ENCODE measurements around the gene CPEB1. TPM values are rescaled to one million over a fixed set of nuclear protein-coding genes. Genes with fewer than 3 reads are reported as not detected.
A peak's percentile ranks its signal among the peaks of the same experiment; 100 is the strongest.

CPEB1 gene
- total and polyA plus RNA-seq, 2 donors (not counting 1 experiment from before 2014, with no cell fraction given), result 0.19 to 0.62 TPM

GRCh38 chr15:82539691-82540054 lies 107.5 kb downstream of the CPEB1 start:
- H3K9ac ChIP-seq (ENCODE audit: low read length), result peak overlapping the region; percentile 86
- Mint-ChIP-seq H3K27ac (peak overlapping the region; percentile 98), H3K4me3 (peak overlapping the region; percentile 99), H3K4me1 (peaks cover 22% of the 10 kb centered on the region), H3K9me3 (ENCODE audit: insufficient read depth) (no peaks in the 10 kb centered on the region), H3K27me3 (peaks cover under 1% of the 10 kb centered on the region)
- H3K27ac ChIP-seq (ENCODE audit: low read length in 2 of 2), result peak overlapping the region; percentile 72 to 85
- ATAC-seq (ENCODE audit: low read depth) (peak; percentile 0), DNase-seq (no peak)
- peaks cover 0 to 7% (median 0%) of the 10 kb centered on the region in 4 experiments for H3K27me3 ChIP-seq (replicated peaks in 1 of 4; ENCODE audit: control extremely low read depth in 1 of 4, control insufficient read depth in 3 of 4, insufficient read depth in 4 of 4, low read length in 3 of 4)
- H3K4me1 ChIP-seq (ENCODE audit: control insufficient read depth in 2 of 2, insufficient read depth in 2 of 2, low read length in 2 of 2), result peaks cover 10 to 23% of the 10 kb centered on the region in 2 donors
- ChIA-PET POLR2A (interaction anchor here (0.5 to 2.3 kb wide), 6 partner anchors 9 to 527 kb away, joined by 5 to 17 read pairs (median 7); partner anchors contain the start of genes BTBD1, RAMAC and WHAMM), CTCF (interaction anchor here (0.7 to 6.0 kb wide), 9 partner anchors 8 to 528 kb away, joined by 3 to 52 read pairs (median 5); partner anchors contain the start of genes BTBD1, C15orf40 and RAMAC)
- peaks cover 0 to 31% of the 10 kb centered on the region in 2 experiments for H3K36me3 ChIP-seq (replicated peaks in 1 of 2; ENCODE audit: control extremely low read depth in 1 of 2, control insufficient read depth in 1 of 2, extremely low read depth in 1 of 2, insufficient read depth in 2 of 2, low read length in 1 of 2)
- H3K4me3 ChIP-seq (ENCODE audit: control extremely low read depth in 1 of 5, extremely low read depth in 1 of 5, insufficient read depth in 1 of 5, low read depth in 2 of 5, low read length in 4 of 5), result peak overlapping the region; percentile 66 to 93 (median 84)
- no peaks in the 10 kb centered on the region for H3K9me3 ChIP-seq (ENCODE audit: control extremely low read depth in 1 of 3, control insufficient read depth in 2 of 3, insufficient read depth in 1 of 3, low read length in 2 of 3)
- H4K20me1 ChIP-seq (ENCODE audit: control insufficient read depth, insufficient read depth, low read length, poor library complexity, severe bottlenecking), result peaks cover 26% of the 10 kb centered on the region
- intact Hi-C loops (cut with micrococcal nuclease), result loop anchor here (1.0 to 2.0 kb wide), 8 partner anchors 141 to 528 kb away; partner anchors contain the start of genes AP3B2, BTBD1, C15orf40 and RAMAC
- peak overlapping the region; percentile 72 for H3K4me2 ChIP-seq (replicated peaks; ENCODE audit: low read depth, low read length, poor library complexity, severe bottlenecking)
- 0% methylated on average over 23 of the region's 23 CpGs for WGBS (ENCODE audit: insufficient coverage)
- H3K79me2 ChIP-seq (ENCODE audit: control insufficient read depth, insufficient read depth, low read length), result peaks cover 11% of the 10 kb centered on the region
- TF ChIP-seq EZH2 (IDR thresholded peaks at IDR 0.05; ENCODE audit: borderline replicate concordance, insufficient read depth, low read depth, low read length, poor library complexity, severe bottlenecking) (no peak), CTCF (IDR thresholded peaks at IDR 0.05) (no peak)
- H2AFZ ChIP-seq (ENCODE audit: insufficient read depth, low read depth, low read length, poor library complexity, severe bottlenecking), result peak overlapping the region; percentile 98

All from B cell (primary cell).